ENCODE data around the gene AGMO.

DNA sequence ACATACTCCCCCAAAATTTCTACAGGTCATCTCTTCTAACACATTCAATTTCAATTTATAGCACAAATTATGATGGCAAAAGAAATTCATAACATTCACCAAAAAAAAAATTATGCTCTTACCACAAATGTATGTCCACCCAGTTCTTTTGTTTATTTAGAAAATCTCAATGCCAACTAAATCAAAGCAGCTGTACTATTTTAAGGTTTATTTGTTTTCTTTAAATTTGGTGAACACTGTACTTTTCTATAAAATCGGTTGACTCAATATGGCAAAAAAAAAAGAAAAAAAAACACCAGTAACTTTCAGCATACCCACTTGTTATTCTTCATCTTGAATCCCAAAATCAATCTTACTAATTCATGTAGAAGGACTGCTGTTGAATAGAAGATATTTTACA, 225.7 kb downstream of the AGMO start:
- TF ChIP-seq CTCF (conservative IDR thresholded peaks at IDR 0.05) (no peak), ZFX (IDR thresholded peaks at IDR 0.05) (no peak)
